NCI-H128 (cell line): ENCODE results near the gene TET1.
"Not testable (repeated sequence)": the region's sequence is repeated elsewhere in the genome, so short reads cannot be mapped to it uniquely, and the experiment has no call there.

ENCODE experiments used
- DNase-seq: peaks from one replicate; lab custom pipeline; 2025; ENCODE audit not compliant: unreplicated experiment; lab: John Stamatoyannopoulos, UW

Gene TET1

DNA sequence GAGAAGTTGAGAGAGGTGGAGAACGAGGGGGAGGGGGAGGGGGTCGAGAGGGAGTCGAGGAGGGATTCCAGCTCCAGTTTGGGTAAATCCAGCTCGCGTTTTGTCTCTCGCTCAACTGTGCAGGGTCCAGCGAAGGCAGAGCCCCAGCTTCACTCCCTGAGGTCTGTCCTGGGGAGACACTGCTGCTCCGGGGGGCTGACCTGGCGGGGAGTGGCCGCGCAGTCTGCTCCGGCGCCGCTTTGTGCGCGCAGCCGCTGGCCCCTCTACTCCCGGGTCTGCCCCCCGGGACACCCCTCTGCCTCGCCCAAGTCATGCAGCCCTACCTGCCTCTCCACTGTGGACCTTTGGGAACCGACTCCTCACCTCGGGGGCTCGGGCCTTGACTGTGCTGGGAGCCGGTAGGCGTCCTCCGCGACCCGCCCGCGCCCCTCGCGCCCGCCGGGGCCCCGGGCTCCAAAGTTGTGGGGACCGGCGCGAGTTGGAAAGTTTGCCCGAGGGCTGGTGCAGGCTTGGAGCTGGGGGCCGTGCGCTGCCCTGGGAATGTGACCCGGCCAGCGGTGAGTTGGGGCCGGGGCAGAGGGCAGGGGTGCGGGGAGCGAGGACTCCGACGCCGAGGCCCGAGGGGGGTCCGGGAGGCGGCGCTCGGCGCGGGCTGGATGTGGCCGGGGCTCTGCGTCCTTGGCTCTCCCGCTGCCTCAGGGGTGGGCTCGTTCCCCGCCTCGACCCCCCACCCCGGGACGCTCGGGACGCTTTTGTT, at the start of gene TET1:
Gene TET1 (plus strand): TSS at position 152 of the 757 bp plus-strand sequence. CDS start 12,002 bp downstream, outside the sequence.
- DNase-seq = peak; percentile 1

DNA sequence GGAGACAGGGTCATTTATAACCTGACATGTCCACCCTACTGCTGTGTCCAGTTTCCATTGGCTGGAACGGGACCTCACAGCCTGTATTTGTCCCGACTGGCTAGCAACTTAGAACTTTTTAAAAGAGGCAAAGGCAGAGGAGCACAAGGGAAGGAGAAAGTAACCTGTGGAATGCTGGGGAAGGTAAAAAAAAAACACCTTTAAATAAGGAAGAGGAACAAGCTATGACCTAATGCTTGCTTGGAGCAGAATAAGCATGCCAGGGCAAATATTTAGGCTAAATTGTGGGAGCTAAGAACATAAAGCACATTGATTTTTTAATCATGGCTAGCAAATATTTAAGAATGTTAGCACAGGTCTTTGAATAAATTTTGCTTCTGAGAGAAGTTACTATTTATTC, 43.9 kb upstream of the TET1 start:
- DNase-seq = not testable (repeated sequence)

DNA sequence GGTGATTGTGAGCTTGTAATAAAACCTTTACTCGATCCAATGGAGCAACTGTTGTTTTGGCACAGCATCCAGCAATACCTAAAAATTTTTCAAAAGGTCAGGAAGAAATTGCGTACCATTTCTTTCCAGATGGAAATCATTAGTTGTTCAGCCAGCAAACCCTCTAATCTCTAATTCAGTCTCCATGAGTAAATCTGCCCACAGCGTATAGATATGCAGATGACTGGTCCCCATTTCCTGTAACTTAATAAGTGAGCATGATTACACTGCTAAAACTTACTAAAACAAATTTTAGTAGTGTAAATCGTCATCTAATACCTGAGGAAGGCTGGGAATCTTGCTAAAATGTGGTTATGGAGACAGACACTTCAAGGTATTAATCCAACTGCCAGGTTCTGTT, 43.4 kb upstream of the TET1 start:
- DNase-seq = no peak

- no peak for DNase-seq
These were observed 42.9 kb upstream of the TET1 start for GRCh38 chr10:68517188-68517587.

DNA sequence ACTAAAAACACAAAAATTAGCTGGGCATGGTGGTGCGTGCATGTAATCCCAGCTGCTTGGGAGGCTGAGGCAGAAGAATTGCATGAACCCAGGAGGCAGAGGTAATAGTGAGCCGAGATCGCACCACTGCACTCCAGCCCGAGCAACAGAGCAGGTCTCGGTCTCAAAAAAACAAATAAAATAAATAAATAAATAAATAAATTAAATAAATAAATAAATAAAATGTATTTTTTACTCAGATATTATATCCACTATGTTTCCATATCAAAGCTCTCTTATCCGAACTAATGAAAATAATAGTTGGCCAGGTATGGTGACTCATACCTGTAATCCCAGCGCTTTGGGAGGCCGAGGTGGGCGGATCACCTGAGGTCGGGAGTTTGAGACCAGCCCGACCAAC, 41.5 kb upstream of the TET1 start:
- not testable (repeated sequence) for DNase-seq

GRCh38 chr10:68525490-68526038, 34.6 kb upstream of the TET1 start:
- DNase-seq = not testable (repeated sequence)

DNA sequence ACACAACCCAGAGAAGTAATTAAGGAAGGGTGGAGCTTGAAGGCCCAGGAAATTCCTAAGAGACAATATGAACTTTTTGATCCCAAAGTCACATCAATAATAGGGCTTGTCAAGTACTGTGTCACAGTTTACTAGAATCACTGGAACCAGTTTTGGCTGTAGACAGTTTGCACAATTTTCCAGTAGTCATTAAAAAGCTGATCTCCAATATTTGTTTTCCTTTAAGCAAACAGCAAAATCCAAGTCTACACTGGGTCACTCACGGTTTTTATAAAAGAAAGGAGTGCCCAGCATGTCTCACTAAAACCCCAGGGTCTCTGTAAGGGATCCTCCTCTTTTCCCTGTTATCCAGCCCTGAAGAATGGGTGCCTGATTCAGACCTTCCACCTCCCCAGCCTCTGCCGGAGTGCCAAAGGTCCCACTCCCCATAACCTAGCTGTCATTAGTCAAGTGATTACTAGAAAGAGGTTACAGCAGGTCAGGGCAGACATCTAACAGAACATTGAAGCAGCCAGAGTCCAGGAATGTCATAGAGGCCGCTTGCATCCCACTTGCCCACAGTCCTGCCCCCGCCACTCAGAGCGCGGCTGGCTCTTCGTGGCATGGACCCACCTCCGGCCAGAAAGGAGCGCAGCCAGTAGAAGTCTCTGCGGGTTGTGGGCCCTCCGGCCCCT, 33.4 kb upstream of the TET1 start:
- DNase-seq = no peak

- DNase-seq = no peak
These were observed 23.2 kb upstream of the TET1 start for GRCh38 chr10:68536973-68537372.

GRCh38 chr10:68537796-68538195, 22.3 kb upstream of the TET1 start:
- no peak for DNase-seq

DNA sequence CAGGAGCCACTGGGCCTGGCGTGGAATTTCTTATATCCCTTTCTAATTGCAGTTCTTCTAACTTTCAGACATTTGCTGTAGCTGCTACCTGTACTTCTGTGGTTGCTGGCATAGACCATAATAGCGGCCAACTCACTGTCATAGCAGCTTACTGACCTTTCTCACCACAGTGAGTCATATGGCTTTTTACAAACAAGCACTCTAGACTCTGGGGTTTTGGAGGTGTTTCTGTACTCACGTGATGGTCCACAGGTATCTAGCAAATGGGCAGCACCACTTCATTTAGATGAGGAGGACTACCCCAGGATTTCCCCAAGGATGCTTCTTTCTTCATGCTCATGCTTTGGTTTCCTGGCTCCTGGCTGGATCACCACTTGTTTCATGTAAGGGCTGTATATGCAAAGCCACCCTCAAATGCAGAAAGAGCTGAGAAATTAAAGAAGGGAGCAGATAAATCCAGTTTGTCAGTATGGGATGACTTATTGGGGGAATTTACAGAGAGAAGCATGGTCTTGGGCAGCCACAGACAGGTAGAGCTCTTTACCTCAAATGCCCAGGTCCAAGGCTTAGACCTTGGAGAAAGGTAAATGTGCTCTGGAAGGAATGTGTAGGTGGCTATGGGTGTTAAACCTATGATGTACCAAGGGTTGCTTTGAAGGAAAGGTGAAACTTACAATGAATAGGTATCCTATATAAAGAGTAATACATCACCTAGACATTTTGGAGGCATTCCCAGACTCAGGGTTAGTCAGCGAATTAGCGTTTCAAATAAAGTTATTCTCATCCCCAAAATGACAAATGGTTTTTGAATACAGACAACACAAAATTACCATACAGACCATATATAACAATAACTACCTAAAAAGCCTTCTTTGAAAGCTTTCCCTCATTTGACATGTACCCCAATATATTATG, 16.9 kb upstream of the TET1 start:
- DNase-seq = no peak

DNA sequence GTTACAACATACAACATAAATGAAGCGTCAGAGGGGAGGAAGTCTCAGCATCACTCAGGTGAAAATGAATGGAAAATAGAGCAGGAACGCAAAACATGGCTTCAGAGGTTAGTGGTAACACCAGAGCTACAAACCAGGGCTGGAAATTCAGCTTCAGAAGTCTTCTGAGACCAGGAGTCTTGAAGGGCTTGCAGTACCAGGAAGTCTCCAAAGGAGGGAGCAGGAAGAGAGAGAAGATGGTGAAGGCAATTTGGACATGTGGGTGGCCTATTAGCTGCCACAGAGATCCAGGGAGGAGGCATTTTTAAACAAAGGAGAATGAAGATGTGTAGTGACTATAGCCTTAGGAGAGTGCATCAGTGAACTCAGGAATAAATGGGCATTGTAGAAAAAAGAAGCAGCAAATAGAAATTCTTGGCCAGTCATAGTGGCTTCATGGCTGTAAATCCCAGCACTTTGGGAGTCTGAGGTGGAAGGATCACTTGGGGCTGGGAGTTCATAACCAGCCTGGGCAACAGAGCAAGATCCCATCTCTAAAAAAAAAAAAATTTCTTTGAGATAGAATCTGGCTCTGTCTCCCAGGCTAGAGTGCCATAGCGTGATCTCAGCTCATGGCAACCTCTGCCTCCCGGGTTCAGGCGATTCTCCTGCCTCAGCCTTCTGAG, 9.3 kb upstream of the TET1 start:
- DNase-seq = peak; percentile 26

- no peak for DNase-seq
These were observed 7.0 kb upstream of the TET1 start for GRCh38 chr10:68553138-68553537.

DNA sequence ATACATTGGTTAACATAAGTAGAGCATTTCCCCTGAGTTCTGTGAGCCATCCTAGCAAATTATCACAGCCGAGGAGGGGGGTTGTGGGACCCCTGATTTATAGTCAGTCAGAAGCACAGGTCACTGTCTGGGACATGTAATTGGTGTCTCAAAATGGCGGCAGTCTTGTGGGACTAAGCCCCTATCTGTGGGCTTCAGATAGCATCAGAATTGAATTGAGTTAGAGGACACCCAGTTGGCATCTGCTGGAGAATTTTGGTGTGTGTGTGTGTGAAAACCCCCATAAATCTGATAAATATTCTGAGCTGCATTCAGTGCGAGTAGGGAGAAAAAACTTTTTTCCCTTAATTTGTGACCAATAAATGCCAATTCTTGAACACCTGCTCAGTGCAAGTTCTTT, 6.5 kb upstream of the TET1 start:
- no peak for DNase-seq

- no peak for DNase-seq
These were observed 1.7 kb upstream of the TET1 start for GRCh38 chr10:68558478-68558877.

DNA sequence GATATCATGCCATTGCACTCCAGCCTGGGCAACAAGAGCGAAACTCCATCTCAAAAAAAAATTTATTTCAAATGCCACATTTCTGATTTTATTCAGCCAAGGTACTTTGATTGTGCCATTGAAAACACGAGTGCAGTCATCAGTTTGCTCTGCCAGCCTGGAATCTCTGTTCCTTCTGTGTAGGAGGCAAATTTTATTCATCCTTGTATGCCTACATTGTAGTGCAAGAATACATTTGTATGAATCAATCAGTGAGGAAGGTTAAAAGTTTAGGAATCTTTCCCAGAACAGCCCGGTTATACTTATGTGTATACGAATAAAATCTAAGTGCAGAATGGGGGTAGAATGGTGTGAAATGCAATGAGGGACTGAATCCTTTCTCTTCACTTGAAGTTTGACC, 886 bp upstream of the TET1 start:
- no peak for DNase-seq

DNA sequence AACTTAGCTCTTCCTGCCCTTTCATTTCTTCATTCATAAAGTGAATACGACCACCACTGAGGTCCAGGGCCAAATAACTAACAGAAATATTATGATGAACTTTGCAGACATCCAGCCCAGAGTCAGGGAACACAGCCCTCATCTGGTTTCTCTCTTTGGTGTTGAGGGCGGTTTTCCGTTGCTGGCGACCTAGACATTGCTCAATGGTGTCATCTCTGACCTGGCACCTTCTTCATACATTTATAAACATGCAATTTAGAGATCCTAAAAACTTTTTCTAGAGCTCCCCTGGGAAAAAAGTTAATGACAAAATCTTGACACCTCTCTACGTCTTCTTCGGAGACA, 324 bp upstream of the TET1 start:
- no peak for DNase-seq

DNA sequence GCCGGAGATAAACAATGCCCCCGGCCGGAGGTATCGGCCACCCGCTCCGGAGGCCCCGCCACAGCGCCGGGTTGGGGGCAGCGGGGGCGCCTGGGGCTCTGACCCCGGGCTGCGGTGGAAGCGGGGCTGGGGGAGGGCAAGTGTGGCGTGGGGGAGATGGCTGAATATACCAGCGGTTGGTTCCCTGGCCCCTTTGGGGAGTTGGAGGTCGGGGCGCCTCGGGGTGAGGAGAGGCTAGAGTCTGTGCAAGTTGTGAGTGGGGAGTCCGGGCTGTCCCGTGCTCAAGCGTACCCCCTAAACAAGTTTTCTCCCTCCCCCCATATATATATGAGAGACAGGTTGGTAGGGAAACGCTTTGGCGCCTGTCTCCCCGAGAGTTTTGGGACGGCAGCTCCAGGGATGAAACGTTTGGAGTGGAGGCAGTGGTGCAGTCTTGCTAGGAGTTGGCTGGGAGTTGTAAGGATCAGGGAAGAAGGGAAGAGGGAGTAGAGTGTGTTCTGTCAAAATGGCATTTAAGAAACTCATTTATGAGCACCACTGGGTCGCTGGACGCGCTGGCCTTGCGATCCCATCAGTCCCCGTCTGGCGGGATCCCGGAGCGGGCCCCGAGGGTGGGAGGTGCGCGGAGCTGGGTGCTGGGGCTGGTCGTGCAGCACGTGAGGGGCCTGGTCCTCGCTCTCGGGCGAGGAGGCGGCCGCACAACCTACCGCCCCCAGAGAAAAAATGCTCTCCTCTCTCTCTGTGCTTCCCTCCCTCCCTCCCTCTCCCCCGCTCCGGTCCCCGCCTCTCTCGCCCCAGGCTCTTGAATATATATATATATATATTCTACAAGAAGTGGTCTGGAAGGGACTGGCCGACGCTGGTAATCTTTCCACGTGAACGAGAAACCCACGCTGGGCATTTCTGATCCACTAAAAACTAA, 1.1 kb downstream of the TET1 start:
- peak; percentile 1 for DNase-seq

- peak; percentile 21 for DNase-seq
These were observed 1.9 kb downstream of the TET1 start for GRCh38 chr10:68561865-68562649.
